HCT116 (cell line): ENCODE measurements around the gene GLO1. TPM values are rescaled to one million over a fixed set of nuclear protein-coding genes. Genes with fewer than 3 reads are reported as not detected.

Experiments used
- ATAC-seq: fragments of 200-7000 bp; cut with Tn5 transposase; 2 replicates; pipeline ENCODE4 v1.9.1; 2020; ENCODE audit warnings: mild to moderate bottlenecking, moderate library complexity
- BruUV-seq: library from RNA; stranded (reverse); fragments of 400-500 nt; replicated peaks from 2 replicates; lab custom pipeline; 2021; lab: Mats Ljungman, UMichigan
- CTCF ChIA-PET: fragments of 300-600 bp; sonication (Branson Sonifier 250); formaldehyde crosslinking; loops from one replicate; lab custom pipeline; 2021; ENCODE audit warnings: antibody characterized with exemption; lab: Charles Lee
- POLR2A ChIA-PET: fragments of 300-600, 350-600 bp; sonication (Branson Sonifier 250); formaldehyde crosslinking; loops from one replicate; lab custom pipeline; 2021; ENCODE audit warnings: antibody characterized with exemption; lab: Charles Lee
- RAD21 ChIA-PET, 2 experiments: fragments of 300-600 bp; sonication (Branson Sonifier 250); formaldehyde crosslinking; loops; one replicate each; lab custom pipeline; 2023; ENCODE audit warnings: low total read pairs in 2 of 2; ENCODE audit not compliant: uncharacterized antibody in 2 of 2, unreplicated experiment in 2 of 2, low non-redundant PET in 1 of 2; lab: Charles Lee
- DNase-seq: peaks from one replicate; pipeline ENCODE4 v3.0.0-alpha.2; 2010; ENCODE audit warnings: low read depth, low spot score
- H2AFZ ChIP-seq: fragments of 200-600 bp; shearing (Covaris generic), sonication (generic); 2 replicates; pipeline ENCODE4 v1.6.1; 2017; ENCODE audit warnings: low read depth, mixed run types, mixed read lengths, antibody characterized with exemption, low read length; ENCODE audit not compliant: poor library complexity, severe bottlenecking
- H3K27ac ChIP-seq: 2 replicates; pipeline ENCODE4 v1.5.1; 2012; ENCODE audit warnings: low read depth, low read length
- H3K27me3 ChIP-seq: fragments of 200-600 bp; sonication (generic); 2 replicates; pipeline ENCODE4 v1.6.1; 2016; ENCODE audit warnings: mixed run types, low read length, mixed read lengths; ENCODE audit not compliant: insufficient read depth
- H3K36me3 ChIP-seq, 2 experiments: fragments of 200-500 bp in 1 of 2; fragments of 200-600 bp in 1 of 2; sonication (Bioruptor generic) in 1 of 2; sonication (generic) in 1 of 2; 2 replicates each; pipeline versions ENCODE4 v1.5.1 to v1.6.1; 2014 to 2016; ENCODE audit warnings: low read length in 2 of 2, inconsistent platforms in 1 of 2, mixed read lengths in 1 of 2, mixed run types in 1 of 2; ENCODE audit not compliant: insufficient read depth in 2 of 2, control insufficient read depth in 1 of 2
- H3K4me1 ChIP-seq, 2 experiments: fragments of 200-600 bp in 1 of 2; sonication (generic) in 1 of 2; 2 replicates each; pipeline versions ENCODE4 v1.5.1 to v1.6.1; 2012 to 2017; ENCODE audit warnings: low read length in 2 of 2, inconsistent platforms in 1 of 2, mild to moderate bottlenecking in 1 of 2, mixed read lengths in 1 of 2, mixed run types in 1 of 2, moderate library complexity in 1 of 2; ENCODE audit not compliant: insufficient read depth in 2 of 2, control insufficient read depth in 1 of 2
- H3K4me2 ChIP-seq: fragments of 200-600 bp; sonication (generic); 2 replicates; pipeline ENCODE4 v1.6.1; 2017; ENCODE audit warnings: mixed run types, low read length, mixed read lengths
- H3K4me3 ChIP-seq, 2 experiments: fragments of 200-600 bp in 1 of 2; sonication (generic) in 1 of 2; replicated peaks in 1 of 2; 2 replicates each; pipeline ENCODE4 v1.5.1; 2011 to 2016; ENCODE audit warnings: low read length in 2 of 2, control low read depth in 1 of 2, low read depth in 1 of 2, mild to moderate bottlenecking in 1 of 2, mixed read lengths in 1 of 2, mixed run types in 1 of 2
- H3K79me2 ChIP-seq: fragments of 200-600 bp; sonication (generic); 2 replicates; pipeline ENCODE4 v1.6.1; 2017; ENCODE audit warnings: mild to moderate bottlenecking, mixed run types, low read length, moderate library complexity, mixed read lengths; ENCODE audit not compliant: insufficient read depth
- H3K9ac ChIP-seq: fragments of 200-600 bp; sonication (generic); 2 replicates; pipeline ENCODE4 v1.6.1; 2016; ENCODE audit warnings: low read length, mixed read lengths
- H3K9me2 ChIP-seq: fragments of 200-600 bp; sonication (generic), shearing (Covaris generic); 2 replicates; pipeline ENCODE4 v1.6.1; 2017; ENCODE audit warnings: mixed run types, mild to moderate bottlenecking, moderate library complexity; ENCODE audit not compliant: insufficient read depth
- H3K9me3 ChIP-seq, 2 experiments: fragments of 200-500 bp in 1 of 2; fragments of 200-600 bp in 1 of 2; sonication (Bioruptor generic) in 1 of 2; sonication (generic) in 1 of 2; 2 replicates each; pipeline ENCODE4 v1.6.1; 2014 to 2017; ENCODE audit warnings: low read length in 2 of 2, mixed read lengths in 2 of 2, inconsistent platforms in 1 of 2, low read depth in 1 of 2, mild to moderate bottlenecking in 1 of 2, mixed run types in 1 of 2, moderate library complexity in 1 of 2; ENCODE audit not compliant: control insufficient read depth in 1 of 2, insufficient read depth in 1 of 2
- H4K20me1 ChIP-seq: fragments of 200-600 bp; sonication (generic), shearing (Covaris generic); 2 replicates; pipeline ENCODE4 v1.6.1; 2017; ENCODE audit warnings: mixed run types, mild to moderate bottlenecking, moderate library complexity; ENCODE audit not compliant: insufficient read depth
- ATF3 ChIP-seq: IDR thresholded peaks from 2 replicates; pipeline ENCODE4 v1.6.1; 2012
- CBX3 ChIP-seq: IDR thresholded peaks from 2 replicates; pipeline ENCODE4 v1.6.1; 2012; ENCODE audit warnings: low read depth
- EGR1 ChIP-seq: IDR thresholded peaks from 2 replicates; pipeline ENCODE4 v1.6.1; 2012; ENCODE audit warnings: low read depth
- EZH2 ChIP-seq: fragments of 200-600 bp; sonication (generic); IDR thresholded peaks from 2 replicates; pipeline ENCODE4 v1.6.1; 2017; ENCODE audit warnings: antibody characterized with exemption, mixed run types
- EZH2phosphoT487 ChIP-seq: fragments of 200-600 bp; IDR thresholded peaks from 2 replicates; pipeline ENCODE4 v1.6.1; 2018; ENCODE audit warnings: antibody characterized with exemption, borderline replicate concordance
- FOSL1 ChIP-seq: IDR thresholded peaks from 2 replicates; pipeline ENCODE4 v1.6.1; 2012; ENCODE audit warnings: low read depth
- MAX ChIP-seq: IDR thresholded peaks from 2 replicates; pipeline ENCODE4 v1.6.1; 2012
- POLR2AphosphoS5 ChIP-seq: IDR thresholded peaks from 2 replicates; pipeline ENCODE4 v1.6.1; 2011; ENCODE audit warnings: mild to moderate bottlenecking, low read depth, low read length, moderate library complexity
- SIN3A ChIP-seq: IDR thresholded peaks from 2 replicates; pipeline ENCODE4 v1.6.1; 2012; ENCODE audit warnings: low read depth
- SP1 ChIP-seq: IDR thresholded peaks from 2 replicates; pipeline ENCODE4 v1.6.1; 2012; ENCODE audit warnings: low read depth
- SRF ChIP-seq: IDR thresholded peaks from 2 replicates; pipeline ENCODE4 v1.6.1; 2012; ENCODE audit warnings: low read depth
- TCF7L2 ChIP-seq: IDR thresholded peaks from 2 replicates; pipeline ENCODE4 v1.7.0; 2011; ENCODE audit warnings: borderline replicate concordance, inconsistent platforms; ENCODE audit not compliant: insufficient read depth, insufficient read length; ENCODE audit errors: extremely low read depth
- YY1 ChIP-seq: IDR thresholded peaks from 2 replicates; pipeline ENCODE4 v1.6.1; 2011; ENCODE audit warnings: low read length, low read depth, moderate library complexity, mild to moderate bottlenecking; ENCODE audit not compliant: insufficient replicate concordance; ENCODE audit errors: extremely low read depth
- intact Hi-C: fragments of 100-400 bp; cut with micrococcal nuclease; formaldehyde crosslinking; loops from 2 replicates; pipeline ENCODE4 v1.10.0; 2022
- total RNA-seq: library from RNA; stranded (reverse); gene quantifications from one replicate; pipeline ENCODE4 v1.2.1, GENCODE V29; 2021; ENCODE audit not compliant: unreplicated experiment
- TF ChIP-seq, protein P1 (sequence below), 3 experiments: fragments of 200-600 bp in 1 of 3; sonication (generic) in 1 of 3; IDR thresholded peaks in 2 of 3; conservative IDR thresholded peaks in 1 of 3; 2 replicates each; pipeline ENCODE4 v1.5.1; 2012 to 2017; ENCODE audit warnings: low read depth in 2 of 3, low read length in 2 of 3, antibody characterized with exemption in 1 of 3, borderline replicate concordance in 1 of 3, control low read depth in 1 of 3, mild to moderate bottlenecking in 1 of 3, mixed read lengths in 1 of 3, mixed run types in 1 of 3, moderate library complexity in 1 of 3; ENCODE audit not compliant: insufficient read depth in 1 of 3

The GLO1 gene
- total RNA-seq, 1 experiment from 2014 or later, result 191 TPM

- ChIA-PET CTCF (no interaction called here), RAD21 (no interaction called here), POLR2A (no interaction called here)
- no peaks in the 10 kb centered on the region; the same call in 1 of the 2 replicates for H3K79me2 ChIP-seq
- H3K9me2 ChIP-seq, result no peaks in the 10 kb centered on the region
- H3K4me1 ChIP-seq, result peaks cover 12 to 31% of the 10 kb centered on the region in 2 experiments
- H3K27ac ChIP-seq, result no peak overlapping the region
- H3K27me3 ChIP-seq, result no peaks in the 10 kb centered on the region
- no peak overlapping the region for H2AFZ ChIP-seq
- intact Hi-C loops, result no loop called here
- no peak for TF ChIP-seq TCF7L2
- TF ChIP-seq, protein P1, sequence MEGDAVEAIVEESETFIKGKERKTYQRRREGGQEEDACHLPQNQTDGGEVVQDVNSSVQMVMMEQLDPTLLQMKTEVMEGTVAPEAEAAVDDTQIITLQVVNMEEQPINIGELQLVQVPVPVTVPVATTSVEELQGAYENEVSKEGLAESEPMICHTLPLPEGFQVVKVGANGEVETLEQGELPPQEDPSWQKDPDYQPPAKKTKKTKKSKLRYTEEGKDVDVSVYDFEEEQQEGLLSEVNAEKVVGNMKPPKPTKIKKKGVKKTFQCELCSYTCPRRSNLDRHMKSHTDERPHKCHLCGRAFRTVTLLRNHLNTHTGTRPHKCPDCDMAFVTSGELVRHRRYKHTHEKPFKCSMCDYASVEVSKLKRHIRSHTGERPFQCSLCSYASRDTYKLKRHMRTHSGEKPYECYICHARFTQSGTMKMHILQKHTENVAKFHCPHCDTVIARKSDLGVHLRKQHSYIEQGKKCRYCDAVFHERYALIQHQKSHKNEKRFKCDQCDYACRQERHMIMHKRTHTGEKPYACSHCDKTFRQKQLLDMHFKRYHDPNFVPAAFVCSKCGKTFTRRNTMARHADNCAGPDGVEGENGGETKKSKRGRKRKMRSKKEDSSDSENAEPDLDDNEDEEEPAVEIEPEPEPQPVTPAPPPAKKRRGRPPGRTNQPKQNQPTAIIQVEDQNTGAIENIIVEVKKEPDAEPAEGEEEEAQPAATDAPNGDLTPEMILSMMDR (IDR thresholded peaks at IDR 0.05 in 2 of 3, conservative IDR thresholded peaks at IDR 0.05 in 1 of 3; ENCODE audit: borderline replicate concordance in 1 of 3, insufficient read depth in 1 of 3, low read depth in 2 of 3, low read length in 2 of 3), result no peak
- TF ChIP-seq YY1, result no peak
- no peak for TF ChIP-seq EZH2phosphoT487
- no peak for TF ChIP-seq SIN3A
- TF ChIP-seq EZH2, result no peak
- no peak for TF ChIP-seq SRF
- no peak for TF ChIP-seq MAX
- no peak for TF ChIP-seq EGR1
- TF ChIP-seq SP1, result no peak
- TF ChIP-seq FOSL1, result no peak
- no peak for TF ChIP-seq POLR2AphosphoS5
- TF ChIP-seq CBX3, result no peak
- TF ChIP-seq ATF3, result no peak
- no peak overlapping the region for H3K4me2 ChIP-seq
- no TSS peak for BruUV-seq
- no peaks in the 10 kb centered on the region for H4K20me1 ChIP-seq
- no peaks in the 10 kb centered on the region for H3K9me3 ChIP-seq
- H3K9ac ChIP-seq, result no peak overlapping the region
- no peak overlapping the region for H3K4me3 ChIP-seq
- DNase-seq, result no peak
- H3K36me3 ChIP-seq, result no peaks in the 10 kb centered on the region
- no peak for ATAC-seq
Measured at GRCh38 chr6:38636027-38636426, 66.9 kb downstream of the GLO1 start.
